ENCODE measurements around the gene GPR183. TPM values are rescaled to one million over a fixed set of nuclear protein-coding genes. Genes with fewer than 3 reads are reported as not detected.

Gene GPR183
- polyA plus RNA-seq, 1 donor, result 2.4 TPM

DNA sequence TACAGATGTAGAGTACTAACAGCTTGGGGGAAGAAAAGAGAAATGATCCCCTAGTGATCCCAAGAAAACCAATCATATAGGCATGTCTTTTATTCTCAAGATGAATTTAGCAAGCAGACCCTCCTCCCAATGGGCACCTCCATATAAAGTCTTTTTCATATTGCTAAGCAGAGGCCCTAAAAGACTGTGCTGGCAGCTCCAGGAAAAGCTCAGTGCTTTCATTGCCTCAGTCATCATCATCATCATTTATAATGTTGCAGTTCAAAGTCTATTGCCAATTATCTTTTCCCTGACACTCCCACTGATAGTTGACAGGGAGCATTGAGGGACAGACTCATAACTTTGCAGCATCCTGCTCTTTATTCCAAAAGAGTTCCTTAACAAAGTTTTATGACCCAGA, 13.0 kb downstream of the GPR183 start:
- no peak for DNase-seq

DNA sequence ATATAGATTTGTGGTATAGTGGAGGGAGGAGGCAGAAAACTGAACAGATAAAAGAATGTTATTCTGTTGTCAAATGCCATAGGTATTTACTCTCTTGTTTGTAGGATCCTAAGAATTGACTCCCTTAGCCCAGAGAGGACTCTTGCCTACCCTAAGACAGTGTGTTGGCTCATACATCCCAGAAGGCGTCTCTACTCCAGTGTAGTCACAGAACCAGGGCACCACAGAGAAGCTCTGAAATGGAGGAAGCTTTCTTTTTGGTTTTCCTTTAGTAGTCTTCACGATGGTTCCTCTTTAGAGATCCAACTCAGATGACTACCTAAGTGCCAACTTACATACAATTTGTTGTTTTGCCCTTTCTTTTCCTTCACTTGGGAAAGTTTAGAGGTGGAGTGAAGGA, 14.0 kb downstream of the GPR183 start:
- DNase-seq, result no peak

DNA sequence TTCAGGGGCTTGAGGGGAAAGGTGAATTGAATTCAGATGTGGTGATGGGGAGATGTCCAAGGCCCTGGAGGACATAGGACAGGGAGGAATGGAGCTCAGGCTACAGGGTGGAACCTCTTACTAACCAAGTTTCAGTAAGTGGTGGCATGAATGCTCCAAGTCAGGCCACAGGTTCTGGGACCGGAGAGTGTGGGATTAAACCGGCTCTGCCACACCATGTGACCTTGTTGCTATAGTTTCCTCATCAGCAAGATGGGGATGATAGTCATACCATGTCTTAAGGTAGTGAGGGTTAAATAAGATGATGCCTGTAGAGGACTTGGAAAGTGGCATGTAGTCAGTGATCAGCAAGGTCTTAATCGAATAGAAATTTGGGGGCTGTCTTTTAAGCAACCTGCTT, 16.3 kb downstream of the GPR183 start:
- no peak for DNase-seq

DNA sequence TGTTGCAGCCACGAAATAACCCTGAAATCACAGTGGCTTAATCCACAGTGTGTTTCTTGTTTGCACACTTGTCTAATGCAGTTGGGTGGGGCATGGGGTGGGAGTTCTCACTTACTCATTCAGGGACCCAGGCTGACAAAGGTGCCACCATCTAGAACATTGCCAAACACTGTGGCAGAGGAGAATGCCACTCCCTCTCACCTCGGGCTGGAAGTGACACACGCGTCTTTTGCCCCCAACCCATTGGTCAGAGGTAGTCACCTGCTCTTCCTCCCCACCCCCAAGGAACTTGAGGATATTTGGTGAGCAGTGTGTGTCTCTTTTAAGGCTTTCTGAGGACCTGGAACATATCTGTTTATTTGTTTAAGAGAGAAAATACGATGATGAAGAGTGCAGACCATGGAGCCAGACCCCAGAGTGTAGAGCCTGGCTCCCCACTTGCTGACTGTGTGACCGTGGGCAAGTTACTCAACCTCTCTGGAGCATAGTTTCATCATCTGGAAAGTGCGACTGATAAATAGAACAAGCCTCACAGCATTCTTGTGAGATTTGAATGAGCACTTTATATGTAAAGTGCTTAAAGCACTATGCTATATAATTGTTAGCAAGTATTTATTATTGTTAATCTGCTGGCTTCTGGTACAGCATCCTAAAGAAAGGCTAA, 17.4 kb downstream of the GPR183 start:
- DNase-seq, result no peak

GRCh38 chr13:99289271-99289670, 17.9 kb downstream of the GPR183 start:
- no peak for DNase-seq

GRCh38 chr13:99288089-99288488, 19.1 kb downstream of the GPR183 start:
- DNase-seq, result no peak

DNA sequence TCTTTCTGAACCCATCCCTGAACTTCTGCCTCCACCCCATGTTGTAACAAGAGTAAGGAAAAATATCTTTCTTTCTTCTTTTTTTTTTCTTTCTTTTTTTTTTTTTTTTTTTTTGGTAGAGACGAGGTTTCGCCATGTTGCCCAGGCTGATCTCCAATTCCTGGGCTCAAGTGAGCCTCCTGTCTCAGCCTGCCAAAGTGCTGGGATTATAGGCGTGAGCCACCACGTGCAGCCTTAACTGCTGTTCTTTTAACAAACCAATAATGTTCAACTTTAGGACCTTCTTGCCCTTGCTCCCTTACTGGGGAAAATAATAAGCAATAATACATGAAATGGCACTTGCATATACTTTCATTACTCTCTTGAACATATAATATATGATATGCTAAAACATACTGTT, 19.6 kb downstream of the GPR183 start:
- no peak for DNase-seq

- DNase-seq, result no peak
Observed at GRCh38 chr13:99285432-99286182, 21.6 kb downstream of the GPR183 start.

GRCh38 chr13:99282264-99283231, 24.7 kb downstream of the GPR183 start:
- peak; percentile 16 for DNase-seq

- peak; percentile 29 for DNase-seq
Observed at GRCh38 chr13:99281811-99282263, 25.4 kb downstream of the GPR183 start.

DNA sequence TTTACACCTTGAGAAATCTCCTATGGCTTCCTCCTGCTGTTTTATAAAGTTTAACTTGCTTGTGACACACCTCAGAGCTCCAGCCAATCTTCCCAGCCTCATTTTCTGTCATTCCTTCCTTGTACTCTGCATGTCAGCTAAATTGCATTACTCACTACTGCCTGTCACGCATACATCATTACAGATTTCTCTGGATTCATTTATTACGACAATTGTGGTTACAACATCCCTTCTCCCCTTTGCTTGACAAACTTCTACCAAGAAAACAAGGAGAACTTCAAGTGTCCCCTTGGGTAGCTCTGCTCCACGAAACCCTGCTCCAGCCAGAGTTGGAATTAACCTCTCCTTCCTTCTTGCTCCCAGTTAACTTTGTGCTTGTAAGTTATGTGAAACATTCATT, 27.0 kb downstream of the GPR183 start:
- DNase-seq, result no peak

DNA sequence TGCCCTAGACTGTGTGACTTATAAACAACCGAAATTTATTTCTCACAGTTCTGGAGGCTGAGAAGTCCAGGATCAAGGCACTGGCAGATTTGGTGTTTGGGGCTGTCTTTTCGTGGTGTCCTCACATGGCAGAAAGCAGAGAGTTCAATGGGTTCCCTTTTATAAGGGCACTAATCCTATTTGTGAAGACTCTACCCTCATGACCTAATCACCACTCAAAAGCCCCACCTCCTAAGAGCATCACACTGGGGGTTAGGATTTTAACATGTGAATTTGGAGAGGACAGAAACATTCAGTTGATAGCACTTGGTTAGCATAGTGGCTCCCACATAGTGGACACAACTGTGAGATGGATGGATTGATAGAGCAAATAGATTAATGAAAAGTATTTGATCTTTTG, 27.6 kb downstream of the GPR183 start:
- no peak for DNase-seq

GRCh38 chr13:99278843-99279242, 28.4 kb downstream of the GPR183 start:
- DNase-seq, result no peak

GRCh38 chr13:99278200-99278599, 29.0 kb downstream of the GPR183 start:
- DNase-seq, result no peak

- no peak for DNase-seq
Observed at GRCh38 chr13:99277629-99278028, 29.6 kb downstream of the GPR183 start.

GRCh38 chr13:99276706-99277105, 30.5 kb downstream of the GPR183 start:
- no peak for DNase-seq

- DNase-seq, result no peak
Observed at GRCh38 chr13:99275093-99275469, 32.1 kb downstream of the GPR183 start.

DNA sequence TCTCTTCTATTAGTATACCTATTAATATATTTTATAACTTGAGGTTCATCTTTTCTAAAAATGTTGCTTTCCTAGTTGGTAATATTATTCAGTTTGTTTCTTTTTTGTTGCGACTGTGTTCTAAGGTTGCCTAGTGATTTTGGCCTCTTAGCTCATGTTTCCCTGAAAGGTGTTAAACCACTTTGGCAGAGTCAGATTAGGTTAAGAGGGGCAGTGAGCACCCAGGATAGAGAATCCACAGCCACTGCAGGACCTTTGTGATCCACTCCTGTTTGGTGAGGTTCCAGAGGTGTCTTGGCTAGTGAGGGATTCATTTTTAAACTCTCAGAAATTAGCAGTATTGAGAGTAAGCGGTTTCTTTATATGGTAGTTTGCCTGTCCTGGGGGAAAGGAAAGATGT, 34.1 kb downstream of the GPR183 start:
- no peak for DNase-seq

DNA sequence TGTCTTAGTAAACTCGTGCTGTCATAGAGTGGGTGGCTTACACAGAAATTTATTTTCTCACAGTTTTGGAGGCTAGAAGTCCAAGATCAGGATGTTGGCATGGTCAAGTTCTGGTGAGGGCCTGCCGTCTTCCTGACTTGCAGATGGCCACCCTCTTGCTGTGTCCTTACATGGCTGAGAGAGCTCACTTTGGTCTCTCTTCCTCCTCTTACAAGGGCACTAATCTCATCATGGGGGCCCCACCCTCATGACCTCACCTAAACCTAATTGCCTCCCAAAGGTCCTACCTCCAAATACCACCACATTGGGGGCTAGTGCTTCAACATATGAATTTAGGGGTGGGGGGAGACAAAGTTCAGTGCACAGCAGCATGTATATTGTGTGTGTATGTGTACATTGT, 34.7 kb downstream of the GPR183 start:
- DNase-seq, result no peak

DNA sequence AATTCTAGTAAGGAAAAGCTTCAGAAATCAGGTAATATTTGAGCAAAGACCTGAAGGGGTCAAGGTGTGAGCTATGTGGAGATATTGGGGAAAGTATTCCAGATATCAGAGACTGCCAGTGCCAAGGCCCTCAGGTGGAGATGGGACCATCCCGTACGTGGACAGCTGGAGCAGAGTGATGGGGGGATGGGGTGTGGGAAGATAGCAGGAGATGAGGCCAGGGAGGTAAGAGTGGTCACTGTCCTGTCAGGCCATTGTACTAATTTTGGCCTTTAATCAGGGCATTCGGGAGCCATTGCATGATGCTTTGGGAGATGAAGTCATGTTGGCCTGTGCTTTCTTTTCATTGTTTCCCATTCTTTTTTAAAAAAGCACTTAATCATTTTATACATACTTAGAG, 36.0 kb downstream of the GPR183 start:
- no peak for DNase-seq

DNA sequence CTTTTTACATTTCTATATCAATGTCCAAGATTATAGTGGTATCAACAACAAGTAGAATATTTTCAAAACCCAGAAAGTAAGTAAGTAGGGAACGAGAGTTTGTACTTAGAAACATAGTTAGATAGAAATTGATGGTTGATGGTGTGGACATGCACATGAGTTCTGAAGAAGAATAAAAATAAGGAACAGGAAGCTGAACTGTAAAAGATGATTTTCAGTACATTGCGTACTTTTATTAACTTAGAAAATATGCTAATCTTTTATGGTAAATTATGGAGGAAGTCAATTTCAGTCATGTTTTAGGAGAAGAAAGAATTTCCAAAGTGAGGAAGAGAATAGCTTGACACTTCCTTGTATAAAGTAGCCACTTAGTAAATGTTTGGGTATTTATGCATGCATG, 36.7 kb downstream of the GPR183 start:
- no peak for DNase-seq

- DNase-seq, result peak; percentile 54
Observed at GRCh38 chr13:99269627-99270241, 37.5 kb downstream of the GPR183 start.

DNA sequence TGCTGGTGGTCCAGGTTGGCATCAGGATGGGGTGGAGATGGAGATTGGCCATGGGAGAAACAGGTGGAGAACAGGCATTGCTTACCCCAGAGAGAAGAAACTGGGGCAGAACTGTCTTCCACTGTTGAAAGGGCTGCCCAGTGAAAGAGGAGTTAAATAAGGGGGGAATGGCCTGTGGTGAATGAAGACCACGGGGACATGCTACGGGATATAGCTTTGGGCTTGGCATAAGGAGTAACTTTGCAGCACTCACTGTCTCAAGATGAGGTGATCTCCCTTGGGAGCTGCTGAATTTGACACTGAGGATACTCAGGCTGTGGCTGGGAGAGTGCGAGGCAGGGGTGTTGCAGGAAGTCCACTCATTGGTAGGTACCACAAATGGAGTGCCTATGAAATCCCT, 38.4 kb downstream of the GPR183 start:
- no peak for DNase-seq

All from hindlimb muscle (tissue), 1 donor.